ENCODE results near the gene SIGMAR1. TPM values are rescaled to one million over a fixed set of nuclear protein-coding genes. Genes with fewer than 3 reads are reported as not detected.

The SIGMAR1 gene
- total and polyA plus RNA-seq, 2 of the 8 experiments (the other 6 are each of a cell fraction or from before 2014, with no cell fraction given) = 84.2 to 134 TPM

DNA sequence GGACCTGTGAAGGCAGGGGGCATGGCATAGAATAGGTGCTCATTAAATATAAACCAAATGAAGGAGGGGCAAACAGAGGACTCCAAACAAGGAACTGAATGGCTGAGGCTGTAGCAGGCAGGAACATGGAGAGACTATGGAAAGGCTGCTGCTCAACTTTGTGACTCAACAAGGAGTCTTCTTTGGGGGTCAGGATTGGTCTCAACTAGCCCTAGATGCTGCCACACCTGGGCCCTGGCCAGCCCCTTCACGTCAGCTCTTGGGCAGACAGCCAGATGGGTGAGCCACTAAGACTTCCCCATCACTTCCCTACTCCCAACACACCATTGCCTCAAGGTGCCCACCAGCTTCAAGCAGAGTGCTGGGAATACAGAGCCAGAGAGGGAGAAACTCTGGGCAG lies 36.7 kb downstream of the SIGMAR1 start:
- 82% methylated on average over 1 of the region's 1 CpG; no CpG with 5 or more reads in 1 of the 2 experiments for WGBS, 2 experiments (ENCODE audit: extremely low coverage in 1 of 2, insufficient coverage in 1 of 2, insufficient read length in 1 of 2, insufficient replicate concordance in 2 of 2, low coverage in 1 of 2, low lambda C conversion rate in 2 of 2, missing lambda C conversion rate in 1 of 2)
- CTCF ChIA-PET (ENCODE audit: partially characterized antibody) = interaction anchor here (0.7 to 11.5 kb wide), 8 partner anchors 9 to 157 kb away, joined by 3 to 214 read pairs (median 10); partner anchors contain the start of gene CNTFR
- no peak for FAIRE-seq

More for the DNA sequence above, 36.7 kb downstream of the SIGMAR1 start:
- peak overlapping the region; percentile 50; the same call in 1 of the 2 replicates for H2BK12ac ChIP-seq (ENCODE audit: low read depth, low read length)
- H2AK5ac ChIP-seq (ENCODE audit: low read depth, low read length) = no peak overlapping the region
- no peak overlapping the region for H3K4me2 ChIP-seq (ENCODE audit: insufficient read depth in 1 of 2, low read depth in 2 of 2, low read length in 2 of 2)
- no peak overlapping the region for H4K5ac ChIP-seq (ENCODE audit: insufficient read length, low read depth, low read length)
- no peak overlapping the region for H4K91ac ChIP-seq (replicated peaks; ENCODE audit: insufficient read length, low read length)
- peaks cover 0 to 5% (median 2%) of the 10 kb centered on the region in 4 experiments; a peak in 2 of 7 replicates for H3K4me1 ChIP-seq (replicated peaks in 1 of 4; ENCODE audit: control insufficient read depth in 3 of 4, insufficient read depth in 4 of 4, low read length in 3 of 4)
- H2BK20ac ChIP-seq (ENCODE audit: low read length) = no peak overlapping the region
- no peak overlapping the region for H3K56ac ChIP-seq (replicated peaks; ENCODE audit: insufficient read length, low read depth, low read length)
- no peak overlapping the region for H2BK15ac ChIP-seq (ENCODE audit: low read length)
- TF ChIP-seq SRF (IDR thresholded peaks at IDR 0.05; ENCODE audit: low read depth, low read length) (no peak), JUND (IDR thresholded peaks at IDR 0.05; ENCODE audit: low read length) (no peak), TBP (IDR thresholded peaks at IDR 0.05; ENCODE audit: low read depth, low read length) (no peak), BCL11A (IDR thresholded peaks at IDR 0.05; ENCODE audit: low read depth in 2 of 2, low read length in 2 of 2) (no peak), SIRT6 (IDR thresholded peaks at IDR 0.05; ENCODE audit: low read length) (no peak), ASH2L (IDR thresholded peaks at IDR 0.05; ENCODE audit: low read length) (no peak), POU5F1 (IDR thresholded peaks at IDR 0.05; ENCODE audit: low read depth, low read length) (no peak), HDAC6 (IDR thresholded peaks at IDR 0.05; ENCODE audit: low read depth, low read length) (no peak)
- no peak overlapping the region for H3K4me3 ChIP-seq (ENCODE audit: extremely low read depth in 1 of 4, insufficient read depth in 2 of 4, low read depth in 3 of 4, low read length in 4 of 4)
- no peak overlapping the region for H2BK5ac ChIP-seq (ENCODE audit: low read depth, low read length)
- no peaks in the 10 kb centered on the region for H3K23me2 ChIP-seq (ENCODE audit: low read depth, low read length)
- H3K23ac ChIP-seq (ENCODE audit: insufficient read length) = no peak overlapping the region
- no peaks in the 10 kb centered on the region; a peak in 2 of 7 replicates for H3K27me3 ChIP-seq (replicated peaks in 1 of 4; ENCODE audit: control insufficient read depth in 3 of 4, extremely low read depth in 1 of 4, insufficient read depth in 3 of 4, low read length in 3 of 4)
- no peak overlapping the region for H4K8ac ChIP-seq (ENCODE audit: extremely low read depth, insufficient read depth, low read length)
- no peak for DNase-seq (ENCODE audit: low read depth in 1 of 2, low spot score in 2 of 2)
- H3K9me3 ChIP-seq (ENCODE audit: insufficient read depth in 2 of 2, low read depth in 1 of 2, low read length in 1 of 2) = no peaks in the 10 kb centered on the region
- no peak overlapping the region for H3K4ac ChIP-seq (replicated peaks; ENCODE audit: insufficient read length, low read depth, low read length)
- H2AFZ ChIP-seq (ENCODE audit: low read length) = no peak overlapping the region
- H3K14ac ChIP-seq (ENCODE audit: insufficient read length) = no peak overlapping the region
- no peak overlapping the region for H2BK120ac ChIP-seq (replicated peaks; ENCODE audit: low read depth, low read length)
- H3K18ac ChIP-seq (ENCODE audit: extremely low read depth, low read length) = no peak overlapping the region
- POLR2A ChIA-PET (ENCODE audit: partially characterized antibody) = interaction anchor here (0.7 kb wide), 1 partner anchor 35 kb away, joined by 3 read pairs; no protein-coding TSS in a partner anchor
- no peaks in the 10 kb centered on the region for H4K20me1 ChIP-seq (replicated peaks in 1 of 2; ENCODE audit: control insufficient read depth in 1 of 2, insufficient read depth in 2 of 2, low read length in 2 of 2)
- no peak overlapping the region for H3K9ac ChIP-seq (replicated peaks in 1 of 4; ENCODE audit: extremely low read depth in 1 of 4, low read depth in 3 of 4, low read length in 3 of 4)
- no peaks in the 10 kb centered on the region for H3K36me3 ChIP-seq (ENCODE audit: control insufficient read depth in 2 of 4, insufficient read depth in 4 of 4, low read length in 3 of 4)
- no peak overlapping the region for H3K27ac ChIP-seq (ENCODE audit: low read depth, low read length)
- H3K79me2 ChIP-seq (ENCODE audit: control insufficient read depth in 1 of 2, insufficient read depth in 2 of 2, low read length in 2 of 2) = no peaks in the 10 kb centered on the region
- H3K79me1 ChIP-seq (ENCODE audit: low read depth, low read length) = no peaks in the 10 kb centered on the region
